WTC11 (cell line): ENCODE data around the gene CPNE8.

Experiments used
- PRRX2 ChIP-seq: fragments of 250-450 bp; sonication (Bioruptor Pico); IDR thresholded peaks from 2 replicates; pipeline ENCODE4 v1.8.0; 2021; ENCODE audit warnings: mild to moderate bottlenecking
- TEAD1 ChIP-seq: sonication (generic); formaldehyde crosslinking; IDR thresholded peaks from 2 replicates; pipeline ENCODE4 v1.8.0; 2022; ENCODE audit warnings: mild to moderate bottlenecking, missing genetic modification reagents
- ZNF512 ChIP-seq: sonication (generic); formaldehyde crosslinking; IDR thresholded peaks from 2 replicates; pipeline ENCODE4 v1.8.1; 2022; ENCODE audit warnings: missing genetic modification reagents, borderline replicate concordance
- TF ChIP-seq, protein P1 (sequence below): sonication (generic); formaldehyde crosslinking; IDR thresholded peaks from 2 replicates; pipeline ENCODE4 v1.8.0; 2022; ENCODE audit warnings: mild to moderate bottlenecking, missing genetic modification reagents

DNA sequence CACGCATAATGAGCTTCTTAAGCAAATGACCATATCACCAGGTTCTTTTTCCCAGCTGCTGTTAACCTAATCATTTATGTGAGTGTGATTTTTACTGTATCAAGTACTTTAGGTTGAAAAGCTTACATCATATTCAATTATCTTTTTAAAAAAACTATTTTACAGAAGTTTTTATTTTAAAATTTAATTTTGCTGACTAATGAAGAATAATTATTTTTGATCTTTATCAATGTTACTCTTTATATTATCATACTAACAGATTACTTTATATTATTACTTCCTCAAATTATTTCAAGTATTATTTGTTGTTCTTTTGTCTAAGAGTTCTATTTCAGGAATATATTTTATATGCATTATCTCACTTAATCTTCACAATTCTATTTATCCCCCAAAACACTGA is 236.3 kb downstream of the CPNE8 start:
- no peak for TF ChIP-seq ZNF512 (CRISPR knock-in tag)
- TF ChIP-seq, protein P1, sequence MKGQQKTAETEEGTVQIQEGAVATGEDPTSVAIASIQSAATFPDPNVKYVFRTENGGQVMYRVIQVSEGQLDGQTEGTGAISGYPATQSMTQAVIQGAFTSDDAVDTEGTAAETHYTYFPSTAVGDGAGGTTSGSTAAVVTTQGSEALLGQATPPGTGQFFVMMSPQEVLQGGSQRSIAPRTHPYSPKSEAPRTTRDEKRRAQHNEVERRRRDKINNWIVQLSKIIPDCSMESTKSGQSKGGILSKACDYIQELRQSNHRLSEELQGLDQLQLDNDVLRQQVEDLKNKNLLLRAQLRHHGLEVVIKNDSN (CRISPR knock-in tag): no peak
- TF ChIP-seq PRRX2: no peak
- TF ChIP-seq TEAD1 (CRISPR knock-in tag): no peak
